Measurements from ENCODE around the gene ZNF71. TPM values are rescaled to one million over a fixed set of nuclear protein-coding genes. Genes with fewer than 3 reads are reported as not detected.

The ZNF71 gene
- polyA plus RNA-seq, 1 donor (not counting 4 experiments of a cell fraction or from before 2014, with no cell fraction given), result 4.8 TPM

DNA sequence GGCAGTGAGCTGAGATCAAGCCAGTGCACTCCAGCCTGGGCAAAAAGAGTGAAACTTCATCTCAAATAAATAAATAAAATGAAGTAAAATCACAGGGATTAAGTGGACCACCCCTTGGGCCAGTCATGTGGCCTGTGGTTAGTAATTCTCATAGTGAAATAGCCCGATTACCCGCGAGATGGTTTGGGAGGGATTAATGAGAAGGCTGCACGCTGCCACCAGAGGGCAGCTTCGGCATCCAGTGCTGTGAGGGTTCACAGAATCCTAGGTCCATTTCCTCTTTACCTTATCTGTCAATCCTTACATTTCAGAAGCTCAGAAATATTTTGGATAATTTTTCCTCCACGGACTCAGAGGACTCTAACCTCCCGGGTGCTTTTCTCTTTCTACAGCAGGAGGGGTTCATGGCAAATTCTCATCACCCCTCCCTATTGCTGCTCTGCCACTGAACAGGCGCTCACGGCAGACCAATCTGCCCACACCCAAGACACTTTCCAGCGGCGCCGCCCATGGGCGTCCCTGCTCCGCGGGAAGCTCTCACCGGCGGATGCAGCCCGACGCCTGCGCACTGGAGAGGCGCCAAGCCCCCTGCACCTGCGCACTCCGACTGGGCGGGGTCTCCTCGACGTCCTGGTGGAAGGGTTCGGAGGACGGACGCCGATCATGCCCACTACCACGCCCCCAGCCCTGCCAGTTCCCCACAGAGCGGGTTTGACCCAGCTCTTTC, 65.4 kb downstream of the ZNF71 start:
- H3K9me3 ChIP-seq (ENCODE audit: control insufficient read depth, low read depth, low read length), result peaks cover 18% of the 10 kb centered on the region
- H3K36me3 ChIP-seq (ENCODE audit: control insufficient read depth in 2 of 2, extremely low read depth in 1 of 2, insufficient read depth in 2 of 2, low read length in 2 of 2), result no peaks in the 10 kb centered on the region
- dilution Hi-C loops (cut with MboI; ENCODE audit: extremely low pct_ligation_motif_present, low sequenced_read_pairs), result no loop called here
- no peak overlapping the region for H3K4me3 ChIP-seq (ENCODE audit: control insufficient read depth in 2 of 3, extremely low read depth in 1 of 3, insufficient read depth in 2 of 3, low read depth in 1 of 3, low read length in 3 of 3)
- H2AFZ ChIP-seq (ENCODE audit: control insufficient read depth, low read length), result no peak overlapping the region
- H3K9ac ChIP-seq (ENCODE audit: control insufficient read depth, extremely low read depth, insufficient read depth, low read length), result no peak overlapping the region
- no peak overlapping the region for H3K4me2 ChIP-seq (ENCODE audit: control insufficient read depth, extremely low read depth, insufficient read depth, low read depth, low read length)
- H3K27ac ChIP-seq (ENCODE audit: control insufficient read depth, insufficient read depth, low read length), result no peak overlapping the region
- FAIRE-seq (no peak), DNase-seq (ENCODE audit: low read depth, low spot score) (no peak)
- H3K27me3 ChIP-seq (ENCODE audit: control insufficient read depth, extremely low read depth, insufficient read depth, low read length), result no peaks in the 10 kb centered on the region
- H3K4me1 ChIP-seq (ENCODE audit: control insufficient read depth, extremely low read depth, insufficient read depth, low read length), result no peaks in the 10 kb centered on the region
- TF ChIP-seq EZH2 (IDR thresholded peaks at IDR 0.05; ENCODE audit: low read length), result no peak
- TF ChIP-seq, protein P1, sequence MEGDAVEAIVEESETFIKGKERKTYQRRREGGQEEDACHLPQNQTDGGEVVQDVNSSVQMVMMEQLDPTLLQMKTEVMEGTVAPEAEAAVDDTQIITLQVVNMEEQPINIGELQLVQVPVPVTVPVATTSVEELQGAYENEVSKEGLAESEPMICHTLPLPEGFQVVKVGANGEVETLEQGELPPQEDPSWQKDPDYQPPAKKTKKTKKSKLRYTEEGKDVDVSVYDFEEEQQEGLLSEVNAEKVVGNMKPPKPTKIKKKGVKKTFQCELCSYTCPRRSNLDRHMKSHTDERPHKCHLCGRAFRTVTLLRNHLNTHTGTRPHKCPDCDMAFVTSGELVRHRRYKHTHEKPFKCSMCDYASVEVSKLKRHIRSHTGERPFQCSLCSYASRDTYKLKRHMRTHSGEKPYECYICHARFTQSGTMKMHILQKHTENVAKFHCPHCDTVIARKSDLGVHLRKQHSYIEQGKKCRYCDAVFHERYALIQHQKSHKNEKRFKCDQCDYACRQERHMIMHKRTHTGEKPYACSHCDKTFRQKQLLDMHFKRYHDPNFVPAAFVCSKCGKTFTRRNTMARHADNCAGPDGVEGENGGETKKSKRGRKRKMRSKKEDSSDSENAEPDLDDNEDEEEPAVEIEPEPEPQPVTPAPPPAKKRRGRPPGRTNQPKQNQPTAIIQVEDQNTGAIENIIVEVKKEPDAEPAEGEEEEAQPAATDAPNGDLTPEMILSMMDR (optimal IDR thresholded peaks at IDR 0.05 in 1 of 3, IDR thresholded peaks at IDR 0.05 in 1 of 3, conservative IDR thresholded peaks at IDR 0.05 in 1 of 3; ENCODE audit: extremely low read depth in 1 of 3, insufficient read depth in 2 of 3, low read length in 3 of 3), result peak in 2 of 3 experiments; percentile 12 to 22
- no peaks in the 10 kb centered on the region for H3K79me2 ChIP-seq (ENCODE audit: control insufficient read depth, insufficient read depth, low read length)
- H3K9me1 ChIP-seq (ENCODE audit: control insufficient read depth, extremely low read depth, insufficient read depth, low read length), result no peaks in the 10 kb centered on the region
- no peaks in the 10 kb centered on the region for H4K20me1 ChIP-seq (ENCODE audit: control insufficient read depth, extremely low read depth, insufficient read depth, low read length)

DNA sequence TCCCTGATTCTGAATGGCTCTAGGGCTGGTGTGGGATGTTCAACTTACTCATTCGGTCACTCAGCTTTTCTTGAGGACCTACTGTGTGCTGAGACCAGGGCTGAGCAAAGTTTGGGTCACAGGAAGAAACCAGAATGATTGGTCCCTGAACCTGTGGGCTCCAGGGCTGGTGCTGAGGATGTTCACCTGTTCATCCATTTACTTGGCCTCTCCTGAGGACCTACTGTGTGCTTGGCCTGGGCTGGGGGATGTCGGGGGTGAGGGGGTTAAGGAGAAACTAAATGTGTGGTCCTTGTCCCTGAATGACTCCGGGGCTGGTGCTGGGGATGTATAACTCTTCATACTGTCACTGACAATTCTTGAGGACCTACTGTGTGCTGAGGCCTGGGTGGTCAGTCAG, 66.1 kb downstream of the ZNF71 start:
- no peak for DNase-seq (ENCODE audit: low read depth, low spot score)

More for the DNA sequence above, 66.1 kb downstream of the ZNF71 start:
- Histone ChIP-seq H3K4me3 (ENCODE audit: control insufficient read depth in 2 of 3, extremely low read depth in 1 of 3, insufficient read depth in 2 of 3, low read depth in 1 of 3, low read length in 3 of 3) (no peak overlapping the region), H3K79me2 (ENCODE audit: control insufficient read depth, insufficient read depth, low read length) (no peaks in the 10 kb centered on the region), H3K9me3 (ENCODE audit: control insufficient read depth, low read depth, low read length) (peaks cover 18% of the 10 kb centered on the region), H3K27ac (ENCODE audit: control insufficient read depth, insufficient read depth, low read length) (no peak overlapping the region), H3K9me1 (ENCODE audit: control insufficient read depth, extremely low read depth, insufficient read depth, low read length) (no peaks in the 10 kb centered on the region), H3K36me3 (ENCODE audit: control insufficient read depth in 2 of 2, extremely low read depth in 1 of 2, insufficient read depth in 2 of 2, low read length in 2 of 2) (no peaks in the 10 kb centered on the region), H3K27me3 (ENCODE audit: control insufficient read depth, extremely low read depth, insufficient read depth, low read length) (no peaks in the 10 kb centered on the region), H3K4me1 (ENCODE audit: control insufficient read depth, extremely low read depth, insufficient read depth, low read length) (no peaks in the 10 kb centered on the region), H3K9ac (ENCODE audit: control insufficient read depth, extremely low read depth, insufficient read depth, low read length) (no peak overlapping the region), H2AFZ (ENCODE audit: control insufficient read depth, low read length) (no peak overlapping the region), H3K4me2 (ENCODE audit: control insufficient read depth, extremely low read depth, insufficient read depth, low read depth, low read length) (no peak overlapping the region), H4K20me1 (ENCODE audit: control insufficient read depth, extremely low read depth, insufficient read depth, low read length) (no peaks in the 10 kb centered on the region)
- FAIRE-seq, result no peak
- TF ChIP-seq EZH2 (IDR thresholded peaks at IDR 0.05; ENCODE audit: low read length), result no peak
- dilution Hi-C loops (cut with MboI; ENCODE audit: extremely low pct_ligation_motif_present, low sequenced_read_pairs), result no loop called here

Data from keratinocyte (primary cell).